Right kidney (tissue), 1 donor: ENCODE results near the gene C4BPA.

Experiments used
- DNase-seq: peaks from one replicate; pipeline ENCODE4 v3.0.0-alpha.2; 2016

The C4BPA gene

GRCh38 chr1:207124389-207124788 is 20.4 kb downstream of the C4BPA start:
- no peak for DNase-seq

DNA sequence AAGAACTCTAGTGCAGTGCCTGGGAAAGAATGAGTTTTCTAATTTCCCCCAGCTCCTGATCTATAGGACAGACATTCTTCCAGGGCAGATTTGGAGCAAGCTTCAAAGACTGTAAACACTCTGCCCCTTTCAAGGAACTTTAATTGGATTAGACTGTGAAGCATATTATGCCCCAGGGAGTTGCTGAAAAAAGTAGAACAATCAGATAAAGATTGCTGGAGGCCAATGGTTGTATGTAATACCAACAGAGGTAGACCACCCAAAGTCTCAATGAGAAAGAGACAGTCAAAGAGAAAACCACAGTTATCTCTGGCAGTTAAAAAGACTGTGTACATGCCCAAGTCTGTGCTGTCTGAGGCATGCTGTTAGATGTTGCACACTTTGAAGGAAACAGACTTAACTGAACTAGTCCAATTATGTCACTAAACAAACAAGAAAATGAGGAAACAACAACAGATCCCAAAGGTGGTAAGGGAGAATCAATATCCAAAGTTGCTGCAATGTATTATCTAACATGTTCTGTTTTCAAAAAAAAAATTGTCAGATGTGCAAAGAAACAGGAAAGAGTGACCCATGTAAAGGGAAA is 24.4 kb downstream of the C4BPA start:
- DNase-seq, result no peak

DNA sequence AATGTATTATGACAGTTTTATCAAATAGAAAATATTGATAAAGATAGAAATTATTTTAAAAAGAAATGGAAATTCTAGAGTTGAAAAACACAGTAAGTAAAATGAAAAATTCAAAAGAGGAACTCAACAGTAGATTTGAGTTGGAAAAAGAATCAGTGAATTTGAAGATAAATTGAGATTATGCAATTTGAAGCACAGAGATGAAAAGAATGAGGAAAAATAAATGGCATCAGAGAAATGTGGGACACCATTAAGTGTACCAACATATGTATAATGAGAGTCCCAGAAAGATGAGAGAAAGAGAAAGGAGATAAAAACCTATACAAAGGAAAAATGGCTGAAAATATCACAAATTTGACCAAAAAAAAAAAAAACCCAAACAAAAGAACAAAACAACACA is 25.0 kb downstream of the C4BPA start:
- no peak for DNase-seq

GRCh38 chr1:207130252-207131036 is 26.4 kb downstream of the C4BPA start:
- no peak for DNase-seq

DNA sequence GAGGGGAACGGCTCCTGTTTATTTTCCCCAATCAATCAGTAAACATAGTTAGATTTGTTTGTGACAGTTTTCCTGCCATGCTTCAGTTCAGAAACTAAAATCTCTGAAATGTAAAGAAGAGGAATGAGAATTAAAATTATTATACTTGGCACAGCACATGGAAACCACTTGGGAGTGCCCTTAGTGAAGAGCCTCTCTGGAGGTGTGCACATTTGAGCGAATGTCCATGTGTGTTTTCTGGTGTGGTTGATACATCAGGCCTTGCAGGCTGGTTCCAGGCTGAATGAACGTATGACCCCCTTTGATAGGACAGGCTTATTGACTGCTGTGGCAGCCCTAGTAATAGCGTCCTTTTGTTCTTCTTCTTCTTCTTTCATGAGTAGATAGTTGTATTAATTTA is 27.1 kb downstream of the C4BPA start:
- DNase-seq, result no peak

- no peak for DNase-seq
Measured at GRCh38 chr1:207134581-207134980, 30.5 kb downstream of the C4BPA start.

GRCh38 chr1:207139616-207140015 is 35.6 kb downstream of the C4BPA start:
- DNase-seq, result no peak

- no peak for DNase-seq
Measured at GRCh38 chr1:207140536-207140935, 36.5 kb downstream of the C4BPA start.

DNA sequence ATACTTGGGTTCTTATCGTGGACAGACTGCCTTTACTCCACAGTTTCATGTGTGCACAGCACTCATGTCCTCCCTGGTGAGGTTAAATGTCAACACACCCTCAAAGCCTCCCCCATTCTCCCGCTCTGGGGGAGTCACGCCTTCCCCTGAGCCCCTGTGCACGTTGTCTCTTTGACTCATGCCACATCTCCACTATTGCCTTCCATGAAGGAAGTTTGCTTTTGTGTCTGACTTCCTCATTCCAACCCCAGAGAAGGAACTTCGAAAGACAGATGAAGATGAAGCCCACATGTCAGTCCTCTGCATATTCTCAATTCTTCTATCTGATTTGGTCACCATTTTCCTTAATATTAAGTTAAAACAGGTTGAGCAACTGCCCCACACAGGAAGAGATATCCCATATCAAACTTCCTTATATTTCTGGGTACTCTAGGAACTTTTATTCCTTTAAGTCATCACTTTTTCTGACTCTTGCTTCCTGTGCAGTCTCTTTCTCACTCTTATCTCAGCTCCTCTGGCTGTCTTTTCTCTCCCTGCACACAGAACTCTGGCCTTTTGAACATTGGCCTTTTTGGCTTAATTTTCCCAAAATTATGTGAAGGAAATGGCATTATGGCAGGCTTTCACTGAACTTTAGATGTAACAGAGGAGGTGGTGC is 41.5 kb downstream of the C4BPA start:
- no peak for DNase-seq

GRCh38 chr1:207151920-207152319 is 47.9 kb downstream of the C4BPA start:
- no peak for DNase-seq

GRCh38 chr1:207152792-207153468 is 48.9 kb downstream of the C4BPA start:
- no peak for DNase-seq

DNA sequence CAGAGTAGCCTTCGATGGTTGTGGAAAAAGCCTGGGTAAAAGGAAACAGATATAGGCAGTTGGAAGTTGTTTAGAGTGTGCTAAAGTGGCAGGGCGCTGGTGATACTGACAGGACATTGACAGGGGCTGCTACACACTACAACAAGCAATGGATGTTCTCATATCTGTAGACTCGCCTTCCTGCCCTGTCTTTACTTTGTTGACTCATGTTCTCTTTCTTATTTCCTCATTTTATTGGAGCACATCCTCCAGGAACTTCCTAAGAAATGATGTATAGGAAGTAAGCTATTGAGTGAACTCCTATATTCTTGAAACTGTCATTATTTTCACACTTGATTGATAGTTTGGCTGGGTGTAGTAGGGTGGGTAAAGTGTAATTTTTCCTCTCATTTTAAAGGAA is 51.0 kb downstream of the C4BPA start:
- DNase-seq, result no peak

- DNase-seq, result no peak
Measured at GRCh38 chr1:207156095-207156494, 52.1 kb downstream of the C4BPA start.

GRCh38 chr1:207156826-207157225 is 52.8 kb downstream of the C4BPA start:
- no peak for DNase-seq

GRCh38 chr1:207164086-207164485 is 60.1 kb downstream of the C4BPA start:
- DNase-seq, result no peak

DNA sequence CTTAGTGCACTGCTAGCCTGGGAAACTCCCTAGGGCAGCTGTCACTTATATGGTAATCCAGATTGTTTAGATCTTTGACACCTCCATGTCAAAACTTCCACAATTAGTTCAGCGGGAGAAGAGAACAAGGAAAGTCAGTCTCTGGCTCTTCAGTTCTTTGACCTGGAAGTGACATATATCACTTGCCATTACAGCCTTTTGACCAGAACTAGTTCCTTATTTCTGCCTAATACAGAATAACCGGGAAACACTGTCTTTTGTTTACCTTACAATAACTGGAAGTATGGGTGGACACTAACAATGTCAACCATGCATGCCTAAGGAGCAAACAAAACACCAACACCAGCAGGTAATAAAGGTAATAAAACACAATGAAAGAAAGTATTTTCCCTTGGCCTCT is 68.3 kb downstream of the C4BPA start:
- no peak for DNase-seq

DNA sequence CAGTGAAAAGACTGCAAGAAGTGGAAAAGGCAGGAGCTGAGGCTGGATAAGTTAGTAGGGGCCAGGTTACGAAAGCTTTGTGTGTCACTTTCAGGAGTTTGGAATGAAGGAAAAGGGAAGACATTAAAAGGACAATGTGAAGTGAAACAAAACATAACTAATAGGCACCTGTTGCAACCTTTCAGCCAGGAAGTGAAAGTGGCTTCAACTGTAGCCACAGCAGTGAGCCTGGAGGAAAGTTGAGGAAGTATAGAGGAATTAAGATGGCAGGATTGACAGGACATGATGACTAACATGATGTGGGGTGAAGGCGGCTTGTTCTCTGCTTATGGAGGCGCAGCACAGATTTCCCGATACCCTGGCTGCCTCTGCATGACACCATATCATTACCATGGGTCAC is 68.9 kb downstream of the C4BPA start:
- no peak for DNase-seq

DNA sequence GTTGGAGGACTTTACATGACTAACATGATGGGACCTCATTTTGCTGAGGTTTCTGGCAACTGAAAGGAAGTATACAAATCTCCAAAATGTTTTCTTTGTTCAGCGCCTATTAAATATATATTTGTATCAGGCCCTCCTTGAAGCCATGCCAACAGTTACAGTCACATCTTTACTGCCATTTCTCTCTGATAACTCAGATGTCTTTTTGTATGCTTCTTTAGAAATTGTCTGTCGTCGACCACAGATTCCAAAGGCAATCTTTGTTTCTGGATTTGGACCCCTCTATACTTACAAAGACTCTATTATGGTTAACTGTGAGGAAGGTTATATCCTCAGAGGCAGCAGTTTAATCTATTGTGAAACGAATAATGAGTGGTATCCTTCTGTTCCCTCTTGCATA is 69.4 kb downstream of the C4BPA start:
- DNase-seq, result no peak

- DNase-seq, result no peak
Measured at GRCh38 chr1:207174913-207175312, 70.9 kb downstream of the C4BPA start.

DNA sequence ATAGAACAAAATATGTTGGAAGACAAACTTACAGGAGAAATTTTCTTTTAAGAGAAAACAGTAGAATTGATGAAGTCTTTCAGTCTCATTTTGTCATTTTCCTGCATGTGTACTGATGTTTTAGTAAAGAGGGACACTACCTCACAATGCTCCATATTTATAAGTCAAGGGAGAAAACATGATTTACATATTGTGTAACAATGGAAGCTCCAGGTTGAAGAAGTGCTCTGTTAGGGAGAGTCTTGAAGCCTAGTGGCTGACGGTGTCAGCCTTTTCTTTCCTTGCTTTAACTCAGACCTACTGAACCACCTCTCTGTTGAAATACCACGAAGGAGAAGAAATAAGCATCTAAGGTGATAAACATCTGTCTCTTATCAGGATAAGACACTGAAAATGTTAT is 75.0 kb downstream of the C4BPA start:
- no peak for DNase-seq

DNA sequence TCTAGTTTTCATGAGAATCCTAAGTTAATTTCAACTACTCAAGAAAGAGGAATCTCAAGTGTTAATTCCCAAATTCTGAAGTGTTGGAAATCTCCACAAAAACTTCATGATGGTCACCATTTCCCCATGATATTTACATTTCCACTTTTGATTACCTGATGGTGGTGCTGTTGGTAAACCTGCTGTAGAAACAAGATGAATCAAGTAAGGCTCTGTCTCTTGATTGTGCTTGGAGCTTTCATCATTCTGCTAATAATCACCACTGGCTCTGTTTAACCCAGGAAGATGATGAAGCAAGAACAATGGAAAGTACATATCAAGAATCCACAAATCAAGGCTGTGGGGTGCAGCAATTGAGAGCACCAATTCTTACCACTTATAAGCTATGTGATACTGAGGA is 77.8 kb downstream of the C4BPA start:
- DNase-seq, result no peak

GRCh38 chr1:207186503-207186902 is 82.5 kb downstream of the C4BPA start:
- DNase-seq, result no peak

DNA sequence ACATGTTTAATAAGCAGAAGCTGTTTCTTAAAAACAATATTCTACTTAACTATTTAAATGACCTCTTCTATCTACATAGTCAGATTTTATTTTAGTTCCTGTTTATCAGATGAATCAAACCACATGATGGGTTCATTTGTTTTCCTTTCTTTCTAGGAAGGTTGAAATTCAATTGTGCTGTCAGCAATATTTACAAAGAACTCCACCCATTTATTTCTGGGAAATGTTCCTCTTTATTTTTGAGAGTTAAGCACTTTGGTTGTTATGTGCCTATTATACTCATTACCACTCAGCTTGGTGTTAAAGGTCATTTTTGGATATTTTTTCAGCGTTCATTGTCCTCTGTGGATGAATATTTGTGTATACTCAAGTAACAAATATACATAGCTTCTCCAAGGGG is 84.9 kb downstream of the C4BPA start:
- no peak for DNase-seq
